GM12878 (cell line): ENCODE data around the gene MYLK3. TPM values are rescaled to one million over a fixed set of nuclear protein-coding genes. Genes with fewer than 3 reads are reported as not detected.

Source experiments
- ATAC-seq: fragments of 200-7000 bp; cut with Tn5 transposase; 3 replicates; pipeline ENCODE4 v1.9.1; 2020; ENCODE audit warnings: mild to moderate bottlenecking, moderate library complexity
- BruUV-seq: library from RNA; stranded (reverse); fragments of 400-500 nt; replicated peaks from 2 replicates; lab custom pipeline; 2021; lab: Mats Ljungman, UMichigan
- CTCF ChIA-PET: fragments of 300-600 bp; sonication (Branson Sonifier 250); formaldehyde crosslinking; extraction: SDS; loops from one replicate; lab custom pipeline; 2021; ENCODE audit warnings: inconsistent platforms; lab: Yijun Ruan, JAX
- POLR2A ChIA-PET: fragments of 350-600 bp; formaldehyde crosslinking; extraction: SDS; loops from one replicate; lab custom pipeline; 2021; ENCODE audit warnings: inconsistent platforms; lab: Charles Lee
- RAD21 ChIA-PET: fragments of 300-600 bp; sonication (Branson Sonifier 250); formaldehyde crosslinking; loops from one replicate; lab custom pipeline; 2023; ENCODE audit warnings: antibody characterized with exemption; ENCODE audit not compliant: unreplicated experiment; lab: Charles Lee
- SMC1A ChIA-PET: fragments of 300-600 bp; sonication (Branson Sonifier 250); formaldehyde crosslinking; loops from one replicate; lab custom pipeline; 2023; ENCODE audit not compliant: unreplicated experiment, uncharacterized antibody; lab: Charles Lee
- DNase-seq: peaks from one replicate; pipeline ENCODE4 v3.0.0-alpha.2; 2011; ENCODE audit warnings: low read depth, low spot score
- FAIRE-seq: peaks from 3 replicates; lab custom pipeline; 2011; peaks lifted over from hg19 to GRCh38; lab: Jason Lieb, UNC
- H2AFZ ChIP-seq: 2 replicates; pipeline ENCODE4 v1.6.0; 2011; ENCODE audit warnings: low read depth, low read length, control low read depth; ENCODE audit not compliant: control insufficient read depth
- H3K27ac ChIP-seq: 2 replicates; pipeline ENCODE4 v1.5.1; 2011; ENCODE audit warnings: control low read depth; ENCODE audit not compliant: control insufficient read depth, insufficient read depth
- H3K27me3 ChIP-seq, 2 experiments: replicated peaks in 1 of 2; 2 replicates each; pipeline versions ENCODE4 v1.6.0 to v1.6.1; 2011; ENCODE audit warnings: low read length in 1 of 2; ENCODE audit not compliant: control insufficient read depth in 2 of 2, insufficient read depth in 2 of 2
- H3K36me3 ChIP-seq, 2 experiments: 2 replicates each; pipeline ENCODE4 v1.5.1; 2011; ENCODE audit warnings: low read length in 1 of 2; ENCODE audit not compliant: control insufficient read depth in 2 of 2, insufficient read depth in 2 of 2
- H3K4me1 ChIP-seq: 2 replicates; pipeline ENCODE4 v1.6.1; 2011; ENCODE audit warnings: mild to moderate bottlenecking, low read length, moderate library complexity, mixed read lengths; ENCODE audit not compliant: control insufficient read depth, insufficient read depth
- H3K4me2 ChIP-seq: 2 replicates; pipeline ENCODE4 v1.6.0; 2011; ENCODE audit warnings: control low read depth; ENCODE audit not compliant: control insufficient read depth, insufficient read depth
- H3K4me3 ChIP-seq: fragments of 200-600 bp; sonication (generic); 2 replicates; pipeline ENCODE4 v1.5.1; 2016
- H3K79me2 ChIP-seq: 2 replicates; pipeline ENCODE4 v1.6.0; 2011; ENCODE audit warnings: low read length; ENCODE audit not compliant: control insufficient read depth, insufficient read depth
- H3K9ac ChIP-seq: 2 replicates; pipeline ENCODE4 v1.8.0; 2011; ENCODE audit warnings: low read length, control low read depth, mixed read lengths; ENCODE audit not compliant: control insufficient read depth, insufficient read depth
- H3K9me3 ChIP-seq: replicated peaks from 3 replicates; pipeline ENCODE4 v1.5.1; 2011; ENCODE audit warnings: mild to moderate bottlenecking, low read length; ENCODE audit not compliant: control insufficient read depth, insufficient read depth
- H4K20me1 ChIP-seq: 2 replicates; pipeline ENCODE4 v1.6.0; 2011; ENCODE audit not compliant: control insufficient read depth, insufficient read depth
- FOS ChIP-seq: IDR thresholded peaks from 3 replicates; pipeline ENCODE4 v1.6.1; 2011; ENCODE audit warnings: borderline replicate concordance; ENCODE audit not compliant: insufficient read length; ENCODE audit errors: extremely low read depth
- HCFC1 ChIP-seq: fragments of 150-350 bp; IDR thresholded peaks from 2 replicates; pipeline ENCODE4 v1.6.1; 2014; ENCODE audit warnings: low read length
- JUNB ChIP-seq: IDR thresholded peaks from 2 replicates; pipeline ENCODE4 v1.6.1; 2016; ENCODE audit warnings: antibody characterized with exemption, mild to moderate bottlenecking
- NBN ChIP-seq: fragments of 450-650 bp; IDR thresholded peaks from 2 replicates; pipeline ENCODE4 v1.6.1; 2016
- NRF1 ChIP-seq: conservative IDR thresholded peaks from 2 replicates; pipeline ENCODE4 v1.6.1; 2011; ENCODE audit warnings: mild to moderate bottlenecking, low read depth, low read length, improper control_type of control experiment
- POLR2A ChIP-seq: IDR thresholded peaks from 2 replicates; pipeline ENCODE4 v1.6.1; 2011; ENCODE audit warnings: low read depth, mild to moderate bottlenecking, low read length
- POU2F2 ChIP-seq: IDR thresholded peaks from 3 replicates; pipeline ENCODE4 v1.6.1; 2011; ENCODE audit warnings: low read depth, mild to moderate bottlenecking, low read length, borderline replicate concordance
- RUNX3 ChIP-seq: IDR thresholded peaks from 2 replicates; pipeline ENCODE4 v1.6.1; 2012; ENCODE audit warnings: low read length, inconsistent platforms
- SREBF1 ChIP-seq: IDR thresholded peaks from 2 replicates; pipeline ENCODE4 v1.6.1; 2012; ENCODE audit warnings: mild to moderate bottlenecking, low read length
- ZBTB11 ChIP-seq: fragments of 450-650 bp; formaldehyde crosslinking; IDR thresholded peaks from 2 replicates; pipeline ENCODE4 v1.5.0; 2022; ENCODE audit warnings: mild to moderate bottlenecking, missing genetic modification characterization
- WGBS: methylation state at CpG from one replicate; pipeline ENCODE4 v1.1.6; 2016; ENCODE audit warnings: low lambda C conversion rate; ENCODE audit not compliant: insufficient replicate concordance, insufficient coverage; ENCODE audit errors: missing lambda C conversion rate; 5-methylcytosine and 5-hydroxymethylcytosine counted together
- in situ Hi-C: fragments of 300-500 bp; cut with MboI; formaldehyde crosslinking; loops from 9 replicates; pipeline ENCODE4 v1.14.3; 2018; ENCODE audit warnings: mixed read lengths
- intact Hi-C: fragments of 100-400 bp; cut with micrococcal nuclease; formaldehyde crosslinking; loops from one replicate; pipeline ENCODE4 v1.14.2; 2022; ENCODE audit not compliant: unreplicated experiment
- polyA plus RNA-seq, 11 experiments: library from polyadenylated mRNA; depleted of rRNA in 4 of 11; unstranded in 6 of 11; stranded (reverse) in 5 of 11; fragments of >200 nt; fragmentation: Nextera tagmentation in 4 of 11; fragmentation: Illumina TruSeq in 1 of 11; extraction: Ambion mirVana in 4 of 11; extraction: Trizol in 1 of 11; gene quantifications; 1 replicate in 1 of 11; 2 replicates in 10 of 11; pipeline versions ENCODE4 v1.2.1 to v1.2.3, GENCODE V29; 2011 to 2016; ENCODE audit warnings: inconsistent platforms in 2 of 11, missing spikeins in 2 of 11, low read depth in 1 of 11
- total RNA-seq, 4 experiments: library from RNA; depleted of rRNA in 3 of 4; stranded (reverse); fragments of >200 nt in 3 of 4; fragmentation: Illumina TruSeq in 1 of 4; extraction: Trizol in 1 of 4; gene quantifications; 2 replicates each; pipeline versions ENCODE4 v1.2.1 to v1.2.3, GENCODE V29; 2013 to 2021

The MYLK3 gene
- total and polyA plus RNA-seq, 10 of the 15 experiments (the other 5 are each of a cell fraction or from before 2014, with no cell fraction given), result 0.02 to 0.46 (median 0.17) TPM

- ChIA-PET RAD21 (interaction anchor here (1.0 kb wide), 1 partner anchor 13 kb away, joined by 3 read pairs; no protein-coding TSS in a partner anchor), CTCF (interaction anchor here (3.2 kb wide), 1 partner anchor 12 kb away, joined by 16 read pairs; no protein-coding TSS in a partner anchor), SMC1A (interaction anchor here (0.6 kb wide), 1 partner anchor 57 kb away, joined by 4 read pairs; no protein-coding TSS in a partner anchor), POLR2A (no interaction called here)
- Histone ChIP-seq H4K20me1 (no peaks in the 10 kb centered on the region), H3K4me1 (peaks cover 20% of the 10 kb centered on the region), H3K9me3 (no peaks in the 10 kb centered on the region), H3K27ac (no peak overlapping the region), H3K4me2 (no peak overlapping the region), H3K79me2 (no peaks in the 10 kb centered on the region), H3K9ac (no peak overlapping the region), H3K4me3 (no peak overlapping the region), H2AFZ (no peak overlapping the region), H3K36me3 (peaks cover 4 to 20% of the 10 kb centered on the region in 2 experiments), H3K27me3 (no peaks in the 10 kb centered on the region)
- no peak for DNase-seq
- FAIRE-seq, result no peak
- in situ Hi-C loops, result no loop called here
- TF ChIP-seq NBN, result no peak
- intact Hi-C loops, result no loop called here
- BruUV-seq, result no TSS peak
- 75% methylated on average over 4 of the region's 4 CpGs for WGBS
- ATAC-seq, result no peak
Measured at GRCh38 chr16:46662123-46662522, 86.0 kb downstream of the MYLK3 start.

- 0% methylated on average over 1 of the region's 1 CpG for WGBS
- ChIA-PET CTCF (interaction anchor here (1.8 kb wide), 1 partner anchor 195 kb away, joined by 4 read pairs; no protein-coding TSS in a partner anchor), SMC1A (interaction anchor here (0.9 to 1.6 kb wide), 4 partner anchors 11 to 142 kb away, joined by 3 to 7 read pairs (median 4); no protein-coding TSS in a partner anchor), RAD21 (interaction anchor here (1.0 to 1.3 kb wide), 3 partner anchors 26 to 195 kb away, joined by 3 to 4 read pairs (median 3); no protein-coding TSS in a partner anchor), POLR2A (interaction anchor here (0.6 to 1.3 kb wide), 4 partner anchors 8 to 1575 kb away, joined by 3 to 9 read pairs (median 3); no protein-coding TSS in a partner anchor)
- in situ Hi-C loops, result no loop called here
- no peaks in the 10 kb centered on the region for H4K20me1 ChIP-seq
- ATAC-seq (peak; percentile 98), DNase-seq (peak; percentile 76), FAIRE-seq (peak; percentile 88)
- intact Hi-C loops, result no loop called here
- no peak overlapping the region for H3K4me3 ChIP-seq
- TSS peak; percentile 30 for BruUV-seq
- peaks cover 20% of the 10 kb centered on the region for H3K4me1 ChIP-seq
- H3K9ac ChIP-seq, result no peak overlapping the region
- H3K4me2 ChIP-seq, result peak overlapping the region; percentile 60
- H2AFZ ChIP-seq, result no peak overlapping the region
- H3K27ac ChIP-seq, result peak overlapping the region; percentile 57
- H3K79me2 ChIP-seq, result no peaks in the 10 kb centered on the region
- no peaks in the 10 kb centered on the region for H3K9me3 ChIP-seq
- H3K27me3 ChIP-seq, result no peaks in the 10 kb centered on the region
- H3K36me3 ChIP-seq, result peaks cover 4 to 21% of the 10 kb centered on the region in 2 experiments
- peak; percentile 91 for TF ChIP-seq RUNX3
- no peak for TF ChIP-seq NBN
- no peak for TF ChIP-seq ZBTB11 (CRISPR knock-in tag)
- TF ChIP-seq HCFC1, result no peak
- TF ChIP-seq NRF1, result no peak
- no peak for TF ChIP-seq FOS
- TF ChIP-seq SREBF1, result no peak
- no peak for TF ChIP-seq POLR2A
- TF ChIP-seq JUNB, result no peak
- TF ChIP-seq POU2F2, result no peak
Measured at GRCh38 chr16:46658925-46659324, 89.2 kb downstream of the MYLK3 start.
